H1 (cell line): ENCODE results near the gene ENOSF1. TPM values are rescaled to one million over a fixed set of nuclear protein-coding genes. Genes with fewer than 3 reads are reported as not detected.

Experiments used
- CTCF ChIA-PET: fragments of 300-600 bp; sonication (Branson Sonifier 250); formaldehyde crosslinking; loops from one replicate; lab custom pipeline; 2021; ENCODE audit not compliant: partially characterized antibody; lab: Charles Lee
- POLR2A ChIA-PET: fragments of 300-600 bp; sonication (Branson Sonifier 250); formaldehyde crosslinking; loops from one replicate; lab custom pipeline; 2021; ENCODE audit warnings: inconsistent platforms; ENCODE audit not compliant: partially characterized antibody; lab: Charles Lee
- DNase-seq, 2 experiments: peaks; one replicate each; pipeline versions ENCODE4 v3.0.0 to v3.0.0-alpha.2; 2010 to 2022; ENCODE audit warnings: low spot score in 2 of 2, low read depth in 1 of 2, mixed read lengths in 1 of 2
- FAIRE-seq: peaks from 2 replicates; lab custom pipeline; 2011; peaks lifted over from hg19 to GRCh38; lab: Jason Lieb, UNC
- H2AFZ ChIP-seq: 2 replicates; pipeline ENCODE4 v1.8.1; 2012; ENCODE audit warnings: low read length, inconsistent platforms
- H2AK5ac ChIP-seq: 2 replicates; pipeline ENCODE4 v1.6.1; 2013; ENCODE audit warnings: low read depth, low read length
- H2BK120ac ChIP-seq: replicated peaks from 2 replicates; pipeline ENCODE3; 2013; ENCODE audit warnings: low read depth, low read length, inconsistent platforms
- H2BK12ac ChIP-seq: 2 replicates; pipeline ENCODE4 v1.6.1; 2013; ENCODE audit warnings: low read depth, low read length
- H2BK15ac ChIP-seq: 2 replicates; pipeline ENCODE4 v1.6.1; 2013; ENCODE audit warnings: low read length
- H2BK20ac ChIP-seq: 2 replicates; pipeline ENCODE4 v1.6.1; 2013; ENCODE audit warnings: low read length
- H2BK5ac ChIP-seq: 2 replicates; pipeline ENCODE4 v1.6.1; 2013; ENCODE audit warnings: low read depth, low read length
- H3K14ac ChIP-seq: 2 replicates; pipeline ENCODE4 v1.6.1; 2013; ENCODE audit warnings: inconsistent platforms; ENCODE audit not compliant: insufficient read length
- H3K18ac ChIP-seq: 2 replicates; pipeline ENCODE4 v1.6.1; 2013; ENCODE audit warnings: low read length; ENCODE audit errors: extremely low read depth
- H3K23ac ChIP-seq: 2 replicates; pipeline ENCODE4 v1.6.1; 2013; ENCODE audit warnings: inconsistent platforms; ENCODE audit not compliant: insufficient read length
- H3K23me2 ChIP-seq: 2 replicates; pipeline ENCODE4 v1.6.1; 2013; ENCODE audit warnings: low read depth, low read length
- H3K27ac ChIP-seq: 2 replicates; pipeline ENCODE4 v1.6.1; 2011; ENCODE audit warnings: low read depth, low read length, inconsistent platforms
- H3K27me3 ChIP-seq, 4 experiments: replicated peaks in 1 of 4; 1 replicate in 1 of 4; 2 replicates in 3 of 4; pipeline versions ENCODE4 v1.6.1 to v1.8.1; 2011 to 2013; ENCODE audit warnings: low read length in 3 of 4, mild to moderate bottlenecking in 3 of 4, inconsistent platforms in 2 of 4, mixed read lengths in 2 of 4, moderate library complexity in 1 of 4; ENCODE audit not compliant: control insufficient read depth in 3 of 4, insufficient read depth in 3 of 4; ENCODE audit errors: extremely low read depth in 1 of 4
- H3K36me3 ChIP-seq, 4 experiments: 2 replicates each; pipeline versions ENCODE4 v1.6.1 to v1.8.1; 2011 to 2013; ENCODE audit warnings: mild to moderate bottlenecking in 4 of 4, low read length in 3 of 4, moderate library complexity in 2 of 4, control low read depth in 1 of 4, inconsistent platforms in 1 of 4; ENCODE audit not compliant: insufficient read depth in 4 of 4, control insufficient read depth in 2 of 4
- H3K4ac ChIP-seq: replicated peaks from 2 replicates; pipeline ENCODE3; 2013; ENCODE audit warnings: low read length, low read depth, mixed read lengths, inconsistent platforms; ENCODE audit not compliant: insufficient read length
- H3K4me1 ChIP-seq, 4 experiments: replicated peaks in 1 of 4; 1 replicate in 1 of 4; 2 replicates in 3 of 4; pipeline versions ENCODE4 v1.6.1 to v1.8.1; 2011 to 2013; ENCODE audit warnings: low read length in 3 of 4, inconsistent platforms in 2 of 4, mixed read lengths in 1 of 4; ENCODE audit not compliant: insufficient read depth in 4 of 4, control insufficient read depth in 3 of 4
- H3K4me2 ChIP-seq, 2 experiments: 2 replicates each; pipeline versions ENCODE4 v1.6.1 to v1.8.1; 2011 to 2013; ENCODE audit warnings: low read depth in 2 of 2, low read length in 2 of 2, control low read depth in 1 of 2, inconsistent platforms in 1 of 2, mild to moderate bottlenecking in 1 of 2; ENCODE audit not compliant: insufficient read depth in 1 of 2
- H3K4me3 ChIP-seq, 4 experiments: fragments of 200-600, 300-600 bp in 1 of 4; sonication (generic), shearing (Covaris generic), sonication (Bioruptor Twin) in 1 of 4; 2 replicates each; pipeline versions ENCODE4 v1.5.1 to v1.8.1; 2011 to 2016; ENCODE audit warnings: low read length in 4 of 4, low read depth in 3 of 4, control low read depth in 2 of 4, inconsistent platforms in 2 of 4, mild to moderate bottlenecking in 2 of 4, mixed read lengths in 1 of 4, moderate library complexity in 1 of 4; ENCODE audit not compliant: insufficient read depth in 2 of 4; ENCODE audit errors: extremely low read depth in 1 of 4
- H3K56ac ChIP-seq: replicated peaks from 2 replicates; pipeline ENCODE3; 2013; ENCODE audit warnings: low read depth, mild to moderate bottlenecking, mixed read lengths, low read length, inconsistent platforms; ENCODE audit not compliant: insufficient read length
- H3K79me1 ChIP-seq: 2 replicates; pipeline ENCODE4 v1.6.1; 2013; ENCODE audit warnings: low read depth, low read length, control low read depth
- H3K79me2 ChIP-seq, 2 experiments: 2 replicates each; pipeline versions ENCODE4 v1.6.1 to v1.8.1; 2012 to 2013; ENCODE audit warnings: low read length in 2 of 2, mild to moderate bottlenecking in 2 of 2, inconsistent platforms in 1 of 2; ENCODE audit not compliant: insufficient read depth in 2 of 2, control insufficient read depth in 1 of 2
- H3K9ac ChIP-seq, 4 experiments: replicated peaks in 1 of 4; 1 replicate in 1 of 4; 2 replicates in 3 of 4; pipeline versions ENCODE4 v1.6.1 to v1.8.1; 2011 to 2013; ENCODE audit warnings: low read depth in 3 of 4, low read length in 3 of 4, control low read depth in 2 of 4, mild to moderate bottlenecking in 2 of 4, moderate library complexity in 2 of 4, inconsistent platforms in 1 of 4; ENCODE audit errors: extremely low read depth in 1 of 4
- H3K9me3 ChIP-seq, 2 experiments: 2 replicates each; pipeline versions ENCODE4 v1.6.1 to v1.8.1; 2012 to 2013; ENCODE audit warnings: mild to moderate bottlenecking in 2 of 2, moderate library complexity in 2 of 2, control low read depth in 1 of 2, inconsistent platforms in 1 of 2, low read depth in 1 of 2, low read length in 1 of 2, mixed read lengths in 1 of 2; ENCODE audit not compliant: insufficient read depth in 2 of 2
- H4K20me1 ChIP-seq, 2 experiments: replicated peaks in 1 of 2; 2 replicates each; pipeline versions ENCODE3 to v1.8.1; 2011 to 2013; ENCODE audit warnings: inconsistent platforms in 2 of 2, low read length in 2 of 2, mild to moderate bottlenecking in 1 of 2; ENCODE audit not compliant: insufficient read depth in 2 of 2, control insufficient read depth in 1 of 2
- H4K5ac ChIP-seq: 2 replicates; pipeline ENCODE4 v1.6.1; 2013; ENCODE audit warnings: low read length, low read depth, mixed read lengths, inconsistent platforms; ENCODE audit not compliant: insufficient read length
- H4K8ac ChIP-seq: 2 replicates; pipeline ENCODE4 v1.8.0; 2013; ENCODE audit warnings: mild to moderate bottlenecking, moderate library complexity, low read length, inconsistent platforms; ENCODE audit not compliant: insufficient read depth; ENCODE audit errors: extremely low read depth
- H4K91ac ChIP-seq: replicated peaks from 2 replicates; pipeline ENCODE3; 2013; ENCODE audit warnings: low read length, mixed read lengths, inconsistent platforms; ENCODE audit not compliant: insufficient read length
- ATF2 ChIP-seq: IDR thresholded peaks from 2 replicates; pipeline ENCODE4 v1.6.1; 2012; ENCODE audit warnings: low read length, inconsistent platforms
- CBX5 ChIP-seq: fragments of 300-800, 300-1000 bp; sonication (generic); IDR thresholded peaks from 2 replicates; pipeline ENCODE4 v1.7.1; 2016; ENCODE audit warnings: antibody characterized with exemption, low read length, low read depth
- HDAC2 ChIP-seq, 2 experiments: fragments of 300-600 bp in 1 of 2; sonication (generic) in 1 of 2; IDR thresholded peaks; 2 replicates each; pipeline ENCODE4 v1.6.1; 2011 to 2012; ENCODE audit warnings: low read depth in 2 of 2, low read length in 2 of 2, mild to moderate bottlenecking in 2 of 2, moderate library complexity in 2 of 2, borderline replicate concordance in 1 of 2, inconsistent platforms in 1 of 2
- SP1 ChIP-seq: IDR thresholded peaks from 2 replicates; pipeline ENCODE4 v1.6.1; 2011; ENCODE audit warnings: low read depth, low read length
- ZNF274 ChIP-seq: IDR thresholded peaks from 2 replicates; pipeline ENCODE4 v1.7.0; 2012; ENCODE audit warnings: low read length, borderline replicate concordance; ENCODE audit errors: extremely low read depth
- WGBS, 2 experiments: shearing (Covaris generic) in 1 of 2; methylation state at CpG; one replicate each; pipeline versions ENCODE4 v1.1.6 to v1.1.7; 2013 to 2015; ENCODE audit warnings: low lambda C conversion rate in 2 of 2, mixed read lengths in 2 of 2, inconsistent platforms in 1 of 2, low coverage in 1 of 2, missing lambda C conversion rate in 1 of 2; ENCODE audit not compliant: insufficient replicate concordance in 2 of 2, insufficient coverage in 1 of 2, insufficient read length in 1 of 2; ENCODE audit errors: extremely low coverage in 1 of 2, missing lambda C conversion rate in 1 of 2; 5-methylcytosine and 5-hydroxymethylcytosine counted together
- polyA plus RNA-seq, 7 experiments: library from polyadenylated mRNA; depleted of rRNA in 3 of 7; stranded (reverse) in 5 of 7; unstranded in 2 of 7; fragments of >200 nt in 5 of 7; fragments of 200-250 nt in 2 of 7; gene quantifications; 1 replicate in 5 of 7; 2 replicates in 1 of 7; 4 replicates in 1 of 7; pipeline versions ENCODE4 v1.2.1 to v1.2.3, GENCODE V29; 2011 to 2013; ENCODE audit warnings: missing spikeins in 2 of 7, mixed read lengths in 2 of 7
- total RNA-seq: library from RNA; stranded (reverse); fragmentation: NEBNext Ultra II Directional; extraction: Animal tissue kit (Norgen Biotek cat#: 25700); gene quantifications from 2 replicates; pipeline ENCODE4 v1.2.1, GENCODE V29; 2021

Gene ENOSF1
- total and polyA plus RNA-seq, 2 of the 8 experiments (the other 6 are each of a cell fraction or from before 2014, with no cell fraction given): 15.4 to 26.4 TPM

DNA sequence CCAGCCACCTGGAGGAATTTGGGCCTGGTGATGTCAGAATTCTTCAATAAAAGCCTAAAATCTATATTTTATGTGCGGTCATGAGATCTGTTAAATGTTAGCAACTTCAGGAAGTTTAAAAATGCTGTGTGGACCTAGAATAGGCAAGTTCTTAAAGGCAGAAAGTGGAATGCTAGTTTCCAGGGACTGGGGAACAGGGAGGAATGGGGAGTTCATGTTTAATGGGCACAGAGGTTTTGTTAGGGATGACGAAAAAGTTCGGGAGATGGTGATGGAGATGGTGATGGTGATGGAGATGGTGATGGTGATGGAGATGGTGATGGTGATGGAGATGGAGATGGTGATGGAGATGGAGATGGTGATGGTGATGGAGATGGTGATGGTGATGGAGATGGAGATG, 45.8 kb downstream of the ENOSF1 start:
- DNase-seq: no peak
- POLR2A ChIA-PET: interaction anchor here (1.3 kb wide), 1 partner anchor 9 kb away, joined by 5 read pairs; the partner anchor contains the start of gene TYMS
- 98 to 100% methylated on average over 1 to 3 of the region's 3 CpGs for WGBS, 2 experiments

More for the DNA sequence above, 45.8 kb downstream of the ENOSF1 start:
- Histone ChIP-seq H3K4ac (no peak overlapping the region), H3K79me1 (peaks cover 4% of the 10 kb centered on the region; the same call in 1 of the 2 replicates), H4K8ac (no peak overlapping the region), H3K56ac (no peak overlapping the region), H3K9ac (no peak overlapping the region), H2BK5ac (no peak overlapping the region), H3K79me2 (peaks cover 0 to 18% of the 10 kb centered on the region in 2 experiments; a peak in 2 of 4 replicates), H3K23me2 (peaks cover 3% of the 10 kb centered on the region; the same call in 1 of the 2 replicates), H4K20me1 (peaks cover 3 to 12% of the 10 kb centered on the region in 2 experiments), H4K91ac (no peak overlapping the region), H2BK15ac (no peak overlapping the region), H2AK5ac (no peak overlapping the region), H2BK120ac (no peak overlapping the region), H3K27ac (no peak overlapping the region), H4K5ac (no peak overlapping the region), H2BK12ac (no peak overlapping the region), H3K14ac (no peak overlapping the region), H3K36me3 (peaks cover 11 to 49% (median 32%) of the 10 kb centered on the region in 4 experiments), H3K9me3 (peaks cover 5% of the 10 kb centered on the region in 2 experiments; a peak in 3 of 4 replicates), H2BK20ac (no peak overlapping the region), H3K4me3 (no peak overlapping the region), H3K4me1 (no peaks in the 10 kb centered on the region), H3K27me3 (no peaks in the 10 kb centered on the region), H3K23ac (no peak overlapping the region), H3K18ac (no peak overlapping the region), H3K4me2 (no peak overlapping the region), H2AFZ (no peak overlapping the region)
- no peak for TF ChIP-seq ZNF274
- TF ChIP-seq ATF2: no peak
- TF ChIP-seq SP1: no peak
- no peak for TF ChIP-seq CBX5
- no peak for TF ChIP-seq HDAC2 (IDR thresholded peaks at IDR 0.05; ENCODE audit: borderline replicate concordance in 1 of 2, low read depth in 2 of 2, low read length in 2 of 2)
- FAIRE-seq: no peak
- CTCF ChIA-PET: interaction anchor here (0.7 to 1.4 kb wide), 11 partner anchors 9 to 173 kb away, joined by 3 to 5 read pairs (median 4); partner anchors contain the start of gene TYMS
